HCT116 (cell line): ENCODE data around the gene GIPC3. TPM values are rescaled to one million over a fixed set of nuclear protein-coding genes. Genes with fewer than 3 reads are reported as not detected.

ENCODE experiments used
- ATAC-seq: fragments of 200-7000 bp; cut with Tn5 transposase; 2 replicates; pipeline ENCODE4 v1.9.1; 2020; ENCODE audit warnings: mild to moderate bottlenecking, moderate library complexity
- BruUV-seq: library from RNA; stranded (reverse); fragments of 400-500 nt; replicated peaks from 2 replicates; lab custom pipeline; 2021; lab: Mats Ljungman, UMichigan
- CTCF ChIA-PET: fragments of 300-600 bp; sonication (Branson Sonifier 250); formaldehyde crosslinking; loops from one replicate; lab custom pipeline; 2021; ENCODE audit warnings: antibody characterized with exemption; lab: Charles Lee
- POLR2A ChIA-PET: fragments of 300-600, 350-600 bp; sonication (Branson Sonifier 250); formaldehyde crosslinking; loops from one replicate; lab custom pipeline; 2021; ENCODE audit warnings: antibody characterized with exemption; lab: Charles Lee
- RAD21 ChIA-PET, 2 experiments: fragments of 300-600 bp; sonication (Branson Sonifier 250); formaldehyde crosslinking; loops; one replicate each; lab custom pipeline; 2023; ENCODE audit warnings: low total read pairs in 2 of 2; ENCODE audit not compliant: uncharacterized antibody in 2 of 2, unreplicated experiment in 2 of 2, low non-redundant PET in 1 of 2; lab: Charles Lee
- DNase-seq: peaks from one replicate; pipeline ENCODE4 v3.0.0-alpha.2; 2010; ENCODE audit warnings: low read depth, low spot score
- H2AFZ ChIP-seq: fragments of 200-600 bp; shearing (Covaris generic), sonication (generic); 2 replicates; pipeline ENCODE4 v1.6.1; 2017; ENCODE audit warnings: low read depth, mixed run types, mixed read lengths, antibody characterized with exemption, low read length; ENCODE audit not compliant: poor library complexity, severe bottlenecking
- H3K27ac ChIP-seq: 2 replicates; pipeline ENCODE4 v1.5.1; 2012; ENCODE audit warnings: low read depth, low read length
- H3K27me3 ChIP-seq: fragments of 200-600 bp; sonication (generic); 2 replicates; pipeline ENCODE4 v1.6.1; 2016; ENCODE audit warnings: mixed run types, low read length, mixed read lengths; ENCODE audit not compliant: insufficient read depth
- H3K36me3 ChIP-seq, 2 experiments: fragments of 200-500 bp in 1 of 2; fragments of 200-600 bp in 1 of 2; sonication (Bioruptor generic) in 1 of 2; sonication (generic) in 1 of 2; 2 replicates each; pipeline versions ENCODE4 v1.5.1 to v1.6.1; 2014 to 2016; ENCODE audit warnings: low read length in 2 of 2, inconsistent platforms in 1 of 2, mixed read lengths in 1 of 2, mixed run types in 1 of 2; ENCODE audit not compliant: insufficient read depth in 2 of 2, control insufficient read depth in 1 of 2
- H3K4me1 ChIP-seq, 2 experiments: fragments of 200-600 bp in 1 of 2; sonication (generic) in 1 of 2; 2 replicates each; pipeline versions ENCODE4 v1.5.1 to v1.6.1; 2012 to 2017; ENCODE audit warnings: low read length in 2 of 2, inconsistent platforms in 1 of 2, mild to moderate bottlenecking in 1 of 2, mixed read lengths in 1 of 2, mixed run types in 1 of 2, moderate library complexity in 1 of 2; ENCODE audit not compliant: insufficient read depth in 2 of 2, control insufficient read depth in 1 of 2
- H3K4me2 ChIP-seq: fragments of 200-600 bp; sonication (generic); 2 replicates; pipeline ENCODE4 v1.6.1; 2017; ENCODE audit warnings: mixed run types, low read length, mixed read lengths
- H3K4me3 ChIP-seq, 2 experiments: fragments of 200-600 bp in 1 of 2; sonication (generic) in 1 of 2; replicated peaks in 1 of 2; 2 replicates each; pipeline ENCODE4 v1.5.1; 2011 to 2016; ENCODE audit warnings: low read length in 2 of 2, control low read depth in 1 of 2, low read depth in 1 of 2, mild to moderate bottlenecking in 1 of 2, mixed read lengths in 1 of 2, mixed run types in 1 of 2
- H3K79me2 ChIP-seq: fragments of 200-600 bp; sonication (generic); 2 replicates; pipeline ENCODE4 v1.6.1; 2017; ENCODE audit warnings: mild to moderate bottlenecking, mixed run types, low read length, moderate library complexity, mixed read lengths; ENCODE audit not compliant: insufficient read depth
- H3K9ac ChIP-seq: fragments of 200-600 bp; sonication (generic); 2 replicates; pipeline ENCODE4 v1.6.1; 2016; ENCODE audit warnings: low read length, mixed read lengths
- H3K9me2 ChIP-seq: fragments of 200-600 bp; sonication (generic), shearing (Covaris generic); 2 replicates; pipeline ENCODE4 v1.6.1; 2017; ENCODE audit warnings: mixed run types, mild to moderate bottlenecking, moderate library complexity; ENCODE audit not compliant: insufficient read depth
- H3K9me3 ChIP-seq, 2 experiments: fragments of 200-500 bp in 1 of 2; fragments of 200-600 bp in 1 of 2; sonication (Bioruptor generic) in 1 of 2; sonication (generic) in 1 of 2; 2 replicates each; pipeline ENCODE4 v1.6.1; 2014 to 2017; ENCODE audit warnings: low read length in 2 of 2, mixed read lengths in 2 of 2, inconsistent platforms in 1 of 2, low read depth in 1 of 2, mild to moderate bottlenecking in 1 of 2, mixed run types in 1 of 2, moderate library complexity in 1 of 2; ENCODE audit not compliant: control insufficient read depth in 1 of 2, insufficient read depth in 1 of 2
- H4K20me1 ChIP-seq: fragments of 200-600 bp; sonication (generic), shearing (Covaris generic); 2 replicates; pipeline ENCODE4 v1.6.1; 2017; ENCODE audit warnings: mixed run types, mild to moderate bottlenecking, moderate library complexity; ENCODE audit not compliant: insufficient read depth
- ELF1 ChIP-seq: IDR thresholded peaks from 2 replicates; pipeline ENCODE4 v1.6.1; 2012; ENCODE audit warnings: low read depth, borderline replicate concordance
- FOSL1 ChIP-seq: IDR thresholded peaks from 2 replicates; pipeline ENCODE4 v1.6.1; 2012; ENCODE audit warnings: low read depth
- JUND ChIP-seq: IDR thresholded peaks from 2 replicates; pipeline ENCODE4 v1.6.1; 2012
- SRF ChIP-seq: IDR thresholded peaks from 2 replicates; pipeline ENCODE4 v1.6.1; 2012; ENCODE audit warnings: low read depth
- TCF7L2 ChIP-seq: IDR thresholded peaks from 2 replicates; pipeline ENCODE4 v1.7.0; 2011; ENCODE audit warnings: borderline replicate concordance, inconsistent platforms; ENCODE audit not compliant: insufficient read depth, insufficient read length; ENCODE audit errors: extremely low read depth
- YY1 ChIP-seq: IDR thresholded peaks from 2 replicates; pipeline ENCODE4 v1.6.1; 2011; ENCODE audit warnings: low read length, low read depth, moderate library complexity, mild to moderate bottlenecking; ENCODE audit not compliant: insufficient replicate concordance; ENCODE audit errors: extremely low read depth
- intact Hi-C: fragments of 100-400 bp; cut with micrococcal nuclease; formaldehyde crosslinking; loops from 2 replicates; pipeline ENCODE4 v1.10.0; 2022
- total RNA-seq: library from RNA; stranded (reverse); gene quantifications from one replicate; pipeline ENCODE4 v1.2.1, GENCODE V29; 2021; ENCODE audit not compliant: unreplicated experiment
- TF ChIP-seq, protein P1 (sequence below), 3 experiments: fragments of 200-600 bp in 1 of 3; sonication (generic) in 1 of 3; IDR thresholded peaks in 2 of 3; conservative IDR thresholded peaks in 1 of 3; 2 replicates each; pipeline ENCODE4 v1.5.1; 2012 to 2017; ENCODE audit warnings: low read depth in 2 of 3, low read length in 2 of 3, antibody characterized with exemption in 1 of 3, borderline replicate concordance in 1 of 3, control low read depth in 1 of 3, mild to moderate bottlenecking in 1 of 3, mixed read lengths in 1 of 3, mixed run types in 1 of 3, moderate library complexity in 1 of 3; ENCODE audit not compliant: insufficient read depth in 1 of 3
- TF ChIP-seq, protein P2 (sequence below): IDR thresholded peaks from 2 replicates; pipeline ENCODE4 v1.6.1; 2012; ENCODE audit warnings: low read depth
- TF ChIP-seq, protein P3 (sequence below): IDR thresholded peaks from 2 replicates; pipeline ENCODE4 v1.6.1; 2011; ENCODE audit warnings: mild to moderate bottlenecking, low read length, moderate library complexity; ENCODE audit not compliant: insufficient replicate concordance; ENCODE audit errors: extremely low read depth

The GIPC3 gene
- total RNA-seq, 1 experiment from 2014 or later: not detected

DNA sequence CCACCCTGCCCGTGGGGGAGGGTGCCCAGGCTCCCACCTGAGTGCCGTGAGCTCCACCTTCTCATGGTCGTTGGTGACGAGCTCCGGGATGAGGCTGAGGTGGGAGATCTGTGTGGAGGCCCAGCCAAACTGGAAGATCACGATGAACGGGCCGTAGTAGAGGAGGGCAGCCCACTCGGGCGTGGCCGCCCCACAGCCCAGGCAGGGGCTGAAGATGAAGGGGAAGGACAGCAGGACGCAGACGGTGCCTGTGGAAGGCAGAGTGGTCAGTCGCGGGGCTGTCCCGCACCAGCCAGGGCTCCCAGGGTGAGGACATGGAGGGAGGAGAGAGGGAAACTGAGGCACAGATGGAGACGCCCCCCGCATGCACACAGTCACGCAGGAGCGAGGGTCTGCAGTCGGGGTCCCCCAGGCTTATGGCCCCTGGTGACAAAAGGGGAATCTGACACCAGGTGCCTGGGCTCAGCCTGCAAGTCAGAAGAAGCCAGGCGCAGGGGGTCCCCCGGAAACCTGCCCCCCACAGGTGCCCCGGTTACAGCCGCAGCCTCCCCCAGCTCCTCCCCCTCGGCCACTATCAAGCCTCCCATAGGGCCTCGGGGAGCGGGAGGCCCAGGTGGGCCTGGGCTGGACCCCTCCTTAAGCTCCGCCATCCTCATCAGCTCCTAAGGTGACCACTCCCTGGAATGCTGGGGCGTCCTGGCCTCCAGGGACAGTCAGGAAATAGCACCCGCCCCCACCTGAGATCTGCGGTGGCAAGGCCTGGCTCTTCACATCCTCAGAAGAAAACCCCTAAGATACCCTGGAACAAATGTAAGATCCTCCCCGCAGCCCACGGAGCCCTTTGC is 34.1 kb upstream of the GIPC3 start:
- TF ChIP-seq, protein P1, sequence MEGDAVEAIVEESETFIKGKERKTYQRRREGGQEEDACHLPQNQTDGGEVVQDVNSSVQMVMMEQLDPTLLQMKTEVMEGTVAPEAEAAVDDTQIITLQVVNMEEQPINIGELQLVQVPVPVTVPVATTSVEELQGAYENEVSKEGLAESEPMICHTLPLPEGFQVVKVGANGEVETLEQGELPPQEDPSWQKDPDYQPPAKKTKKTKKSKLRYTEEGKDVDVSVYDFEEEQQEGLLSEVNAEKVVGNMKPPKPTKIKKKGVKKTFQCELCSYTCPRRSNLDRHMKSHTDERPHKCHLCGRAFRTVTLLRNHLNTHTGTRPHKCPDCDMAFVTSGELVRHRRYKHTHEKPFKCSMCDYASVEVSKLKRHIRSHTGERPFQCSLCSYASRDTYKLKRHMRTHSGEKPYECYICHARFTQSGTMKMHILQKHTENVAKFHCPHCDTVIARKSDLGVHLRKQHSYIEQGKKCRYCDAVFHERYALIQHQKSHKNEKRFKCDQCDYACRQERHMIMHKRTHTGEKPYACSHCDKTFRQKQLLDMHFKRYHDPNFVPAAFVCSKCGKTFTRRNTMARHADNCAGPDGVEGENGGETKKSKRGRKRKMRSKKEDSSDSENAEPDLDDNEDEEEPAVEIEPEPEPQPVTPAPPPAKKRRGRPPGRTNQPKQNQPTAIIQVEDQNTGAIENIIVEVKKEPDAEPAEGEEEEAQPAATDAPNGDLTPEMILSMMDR (IDR thresholded peaks at IDR 0.05 in 2 of 3, conservative IDR thresholded peaks at IDR 0.05 in 1 of 3; ENCODE audit: borderline replicate concordance in 1 of 3, insufficient read depth in 1 of 3, low read depth in 2 of 3, low read length in 2 of 3): no peak
- TF ChIP-seq, protein P2, sequence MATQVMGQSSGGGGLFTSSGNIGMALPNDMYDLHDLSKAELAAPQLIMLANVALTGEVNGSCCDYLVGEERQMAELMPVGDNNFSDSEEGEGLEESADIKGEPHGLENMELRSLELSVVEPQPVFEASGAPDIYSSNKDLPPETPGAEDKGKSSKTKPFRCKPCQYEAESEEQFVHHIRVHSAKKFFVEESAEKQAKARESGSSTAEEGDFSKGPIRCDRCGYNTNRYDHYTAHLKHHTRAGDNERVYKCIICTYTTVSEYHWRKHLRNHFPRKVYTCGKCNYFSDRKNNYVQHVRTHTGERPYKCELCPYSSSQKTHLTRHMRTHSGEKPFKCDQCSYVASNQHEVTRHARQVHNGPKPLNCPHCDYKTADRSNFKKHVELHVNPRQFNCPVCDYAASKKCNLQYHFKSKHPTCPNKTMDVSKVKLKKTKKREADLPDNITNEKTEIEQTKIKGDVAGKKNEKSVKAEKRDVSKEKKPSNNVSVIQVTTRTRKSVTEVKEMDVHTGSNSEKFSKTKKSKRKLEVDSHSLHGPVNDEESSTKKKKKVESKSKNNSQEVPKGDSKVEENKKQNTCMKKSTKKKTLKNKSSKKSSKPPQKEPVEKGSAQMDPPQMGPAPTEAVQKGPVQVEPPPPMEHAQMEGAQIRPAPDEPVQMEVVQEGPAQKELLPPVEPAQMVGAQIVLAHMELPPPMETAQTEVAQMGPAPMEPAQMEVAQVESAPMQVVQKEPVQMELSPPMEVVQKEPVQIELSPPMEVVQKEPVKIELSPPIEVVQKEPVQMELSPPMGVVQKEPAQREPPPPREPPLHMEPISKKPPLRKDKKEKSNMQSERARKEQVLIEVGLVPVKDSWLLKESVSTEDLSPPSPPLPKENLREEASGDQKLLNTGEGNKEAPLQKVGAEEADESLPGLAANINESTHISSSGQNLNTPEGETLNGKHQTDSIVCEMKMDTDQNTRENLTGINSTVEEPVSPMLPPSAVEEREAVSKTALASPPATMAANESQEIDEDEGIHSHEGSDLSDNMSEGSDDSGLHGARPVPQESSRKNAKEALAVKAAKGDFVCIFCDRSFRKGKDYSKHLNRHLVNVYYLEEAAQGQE: no peak
- TF ChIP-seq JUND: no peak
- TF ChIP-seq, protein P3, sequence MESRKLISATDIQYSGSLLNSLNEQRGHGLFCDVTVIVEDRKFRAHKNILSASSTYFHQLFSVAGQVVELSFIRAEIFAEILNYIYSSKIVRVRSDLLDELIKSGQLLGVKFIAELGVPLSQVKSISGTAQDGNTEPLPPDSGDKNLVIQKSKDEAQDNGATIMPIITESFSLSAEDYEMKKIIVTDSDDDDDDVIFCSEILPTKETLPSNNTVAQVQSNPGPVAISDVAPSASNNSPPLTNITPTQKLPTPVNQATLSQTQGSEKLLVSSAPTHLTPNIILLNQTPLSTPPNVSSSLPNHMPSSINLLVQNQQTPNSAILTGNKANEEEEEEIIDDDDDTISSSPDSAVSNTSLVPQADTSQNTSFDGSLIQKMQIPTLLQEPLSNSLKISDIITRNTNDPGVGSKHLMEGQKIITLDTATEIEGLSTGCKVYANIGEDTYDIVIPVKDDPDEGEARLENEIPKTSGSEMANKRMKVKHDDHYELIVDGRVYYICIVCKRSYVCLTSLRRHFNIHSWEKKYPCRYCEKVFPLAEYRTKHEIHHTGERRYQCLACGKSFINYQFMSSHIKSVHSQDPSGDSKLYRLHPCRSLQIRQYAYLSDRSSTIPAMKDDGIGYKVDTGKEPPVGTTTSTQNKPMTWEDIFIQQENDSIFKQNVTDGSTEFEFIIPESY: no peak
- TF ChIP-seq SRF: no peak
- TF ChIP-seq YY1: no peak
- no peak for TF ChIP-seq TCF7L2
- no peak for TF ChIP-seq ELF1
- TF ChIP-seq FOSL1: no peak
- TF ChIP-seq, all 23 proteins: peak for 0

More for the DNA sequence above, 34.1 kb upstream of the GIPC3 start:
- Histone ChIP-seq H2AFZ (no peak overlapping the region), H3K4me3 (no peak overlapping the region), H3K9ac (no peak overlapping the region), H3K9me2 (no peaks in the 10 kb centered on the region), H4K20me1 (peaks cover 3% of the 10 kb centered on the region; the same call in 1 of the 2 replicates), H3K4me1 (peaks cover 8 to 28% of the 10 kb centered on the region in 2 experiments), H3K9me3 (no peaks in the 10 kb centered on the region), H3K27ac (no peak overlapping the region; the same call in 1 of the 2 replicates), H3K27me3 (no peaks in the 10 kb centered on the region), H3K36me3 (peaks cover 2 to 18% of the 10 kb centered on the region in 2 experiments; a peak in 3 of 4 replicates), H3K79me2 (peaks cover 71% of the 10 kb centered on the region), H3K4me2 (no peak overlapping the region)
- BruUV-seq: no TSS peak
- ChIA-PET POLR2A (no interaction called here), CTCF (no interaction called here), RAD21 (no interaction called here)
- intact Hi-C loops: no loop called here
- DNase-seq (no peak), ATAC-seq (no peak)
